Naive thymus-derived CD4-positive, alpha-beta T cell (primary cell): ENCODE results near the gene HDAC5. TPM values are rescaled to one million over a fixed set of nuclear protein-coding genes. Genes with fewer than 3 reads are reported as not detected.
A peak's percentile ranks its signal among the peaks of the same experiment; 100 is the strongest.

Experiments used
- ATAC-seq: fragments of 150-1000 bp; cut with Tn5 transposase; 2 replicates; pipeline ENCODE4 v1.10.0; 2021; ENCODE audit warnings: mild to moderate bottlenecking, moderate library complexity
- CTCF ChIA-PET: fragments of 350-600 bp; sonication (Branson Sonifier 250); formaldehyde crosslinking; loops from one replicate; lab custom pipeline; 2021; ENCODE audit warnings: antibody characterized with exemption; lab: Charles Lee
- POLR2A ChIA-PET: fragments of 350-600 bp; sonication (Branson Sonifier 250); formaldehyde crosslinking; loops from one replicate; lab custom pipeline; 2021; ENCODE audit warnings: antibody characterized with exemption, inconsistent platforms; lab: Charles Lee
- DNase-seq, 9 donors: peaks; one replicate each; pipeline versions ENCODE4 v3.0.0 to v3.0.0-alpha.2; 2020 to 2022; ENCODE audit warnings: mixed read lengths in 1 of 9
- H3K27ac ChIP-seq: one replicate; pipeline ENCODE4 v1.7.0; 2013; ENCODE audit warnings: mild to moderate bottlenecking, low read depth, low read length, moderate library complexity
- H3K27me3 ChIP-seq, 2 donors: one replicate each; pipeline ENCODE4 v1.7.0; 2013; ENCODE audit warnings: low read length in 2 of 2, mild to moderate bottlenecking in 2 of 2, moderate library complexity in 2 of 2; ENCODE audit not compliant: control insufficient read depth in 2 of 2, insufficient read depth in 2 of 2
- H3K36me3 ChIP-seq, 3 experiments: 1 replicate in 2 of 3; 2 replicates in 1 of 3; pipeline ENCODE4 v1.7.0; 2013; ENCODE audit warnings: low read length in 3 of 3, mild to moderate bottlenecking in 3 of 3, moderate library complexity in 1 of 3; ENCODE audit not compliant: insufficient read depth in 3 of 3, control insufficient read depth in 2 of 3
- H3K4me1 ChIP-seq, 2 donors: one replicate each; pipeline ENCODE4 v1.7.0; 2013; ENCODE audit warnings: low read length in 2 of 2, mild to moderate bottlenecking in 2 of 2, moderate library complexity in 1 of 2; ENCODE audit not compliant: control insufficient read depth in 2 of 2, insufficient read depth in 2 of 2
- H3K4me3 ChIP-seq: 2 replicates; pipeline ENCODE4 v1.7.0; 2013; ENCODE audit warnings: mild to moderate bottlenecking, low read length
- H3K9me3 ChIP-seq, 3 experiments: 1 replicate in 2 of 3; 2 replicates in 1 of 3; pipeline ENCODE4 v1.7.0; 2013; ENCODE audit warnings: low read length in 3 of 3; ENCODE audit not compliant: control insufficient read depth in 2 of 3
- H3K27ac Mint-ChIP-seq, 9 donors: one replicate each; pipeline ENCODE4 v1.8.0; 2020 to 2022; ENCODE audit warnings: mixed read lengths in 9 of 9, mild to moderate bottlenecking in 8 of 9, moderate library complexity in 5 of 9, inconsistent platforms in 2 of 9
- H3K27me3 Mint-ChIP-seq, 5 donors: one replicate each; pipeline ENCODE4 v1.8.0; 2021 to 2022; ENCODE audit warnings: mixed read lengths in 5 of 5, mild to moderate bottlenecking in 1 of 5
- H3K36me3 Mint-ChIP-seq, 5 donors: one replicate each; pipeline ENCODE4 v1.8.0; 2020 to 2022; ENCODE audit warnings: mixed read lengths in 5 of 5, mild to moderate bottlenecking in 3 of 5, inconsistent platforms in 1 of 5
- H3K4me1 Mint-ChIP-seq, 7 donors: one replicate each; pipeline ENCODE4 v1.8.0; 2020 to 2022; ENCODE audit warnings: mixed read lengths in 7 of 7, mild to moderate bottlenecking in 3 of 7, inconsistent platforms in 1 of 7
- H3K4me3 Mint-ChIP-seq, 10 donors: one replicate each; pipeline ENCODE4 v1.8.0; 2020 to 2022; ENCODE audit warnings: mild to moderate bottlenecking in 10 of 10, mixed read lengths in 10 of 10, moderate library complexity in 6 of 10, inconsistent platforms in 2 of 10
- H3K9me3 Mint-ChIP-seq, 11 donors: one replicate each; pipeline ENCODE4 v1.8.0; 2020 to 2022; ENCODE audit warnings: mixed read lengths in 11 of 11, mild to moderate bottlenecking in 4 of 11, inconsistent platforms in 1 of 11, moderate library complexity in 1 of 11
- intact Hi-C, 2 donors: fragments of 100-400 bp; cut with micrococcal nuclease; formaldehyde crosslinking; loops; one replicate each; pipeline ENCODE4 v1.15.1; 2023
- polyA plus RNA-seq, 2 donors: library from polyadenylated mRNA; unstranded; fragments of 300-500 nt; fragmentation: Illumina TruSeq; gene quantifications; one replicate each; pipeline ENCODE4 v1.2.3, GENCODE V29; 2021
- total RNA-seq, 6 experiments: library from RNA in 5 of 6; stranded (reverse) in 5 of 6; gene quantifications; 1 replicate in 5 of 6; 2 replicates in 1 of 6; pipeline ENCODE4 v1.2.3 and lab custom pipeline; 2021 to 2026

The HDAC5 gene
- total and polyA plus RNA-seq, 7 experiments from 2014 or later: 15.2 to 106 (median 67.1) TPM

DNA sequence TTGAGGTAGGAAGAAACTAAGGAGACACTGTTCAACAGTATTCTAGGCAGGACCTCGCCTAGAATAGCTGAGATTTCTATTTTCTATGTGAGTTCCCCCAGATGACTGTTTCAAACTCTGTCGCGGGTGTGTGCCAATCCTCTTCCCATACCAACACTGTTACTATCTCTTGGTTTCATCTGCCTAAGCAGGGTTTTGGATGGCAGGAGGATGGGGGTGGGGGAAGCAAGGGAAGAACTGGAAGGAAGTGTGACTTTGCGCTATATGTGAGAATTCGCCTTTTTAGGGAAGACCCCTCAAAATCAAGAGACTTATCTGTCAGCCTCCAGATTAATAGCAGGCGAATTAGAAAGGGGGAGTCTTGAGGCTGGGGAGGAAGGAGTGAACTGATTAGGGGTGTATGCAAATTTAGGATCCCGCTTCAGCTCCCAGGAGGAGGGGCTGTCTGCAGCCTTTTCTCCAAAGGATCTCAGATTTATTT lies 53.4 kb downstream of the HDAC5 start:
- intact Hi-C loops: loop anchor here (1.0 to 5.0 kb wide), 7 partner anchors 53 to 277 kb away; partner anchors contain the start of genes HROB (in 2 of the 2), TMEM101 (in 2 of the 2), GRN (in 1 of the 2) and HDAC5 (in 1 of the 2)
- peaks cover 0 to 6% (median 0%) of the 10 kb centered on the region in 3 experiments for H3K36me3 ChIP-seq
- POLR2A ChIA-PET: interaction anchor here (0.6 to 0.8 kb wide), 4 partner anchors 52 to 976 kb away, joined by 3 to 6 read pairs (median 4); no protein-coding TSS in a partner anchor
- H3K27ac ChIP-seq: peak overlapping the region; percentile 83
- Mint-ChIP-seq H3K9me3 (no peaks in the 10 kb centered on the region), H3K27ac (peak overlapping the region; percentile 29 to 96 (median 93)), H3K4me1 (peaks cover 33 to 54% (median 39%) of the 10 kb centered on the region in 7 donors), H3K27me3 (no peaks in the 10 kb centered on the region), H3K36me3 (no peaks in the 10 kb centered on the region), H3K4me3 (peak overlapping the region; percentile 91 to 97 (median 94))
- H3K9me3 ChIP-seq: no peaks in the 10 kb centered on the region
- peaks cover 21 to 24% of the 10 kb centered on the region in 2 donors for H3K4me1 ChIP-seq
- H3K27me3 ChIP-seq: no peaks in the 10 kb centered on the region
- H3K4me3 ChIP-seq: peak overlapping the region; percentile 75
- DNase-seq (no peak), ATAC-seq (no peak)
- CTCF ChIA-PET: no interaction called here

DNA sequence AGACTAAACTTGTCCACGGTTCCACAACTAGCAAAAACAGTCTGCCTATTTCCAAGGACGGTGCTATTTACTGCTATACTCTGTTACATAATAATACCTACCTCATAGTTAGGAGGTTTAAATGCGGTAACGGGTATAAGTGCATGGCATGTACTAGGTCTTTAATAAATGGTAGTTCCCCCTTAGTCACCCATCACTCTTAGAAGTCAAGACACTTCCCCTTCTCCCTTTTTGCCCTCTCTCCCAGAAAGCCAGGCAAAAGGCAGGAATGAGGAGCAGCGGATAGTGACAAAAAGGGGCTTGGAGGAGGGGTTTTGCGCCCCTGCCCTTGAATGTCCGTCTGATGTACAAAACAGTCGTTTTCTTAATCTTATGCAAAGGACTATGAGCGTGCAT lies 55.9 kb downstream of the HDAC5 start:
- peaks cover 37 to 65% (median 52%) of the 10 kb centered on the region in 7 donors for H3K4me1 Mint-ChIP-seq
- H3K4me1 ChIP-seq: peaks cover 24% of the 10 kb centered on the region in 2 donors

DNA sequence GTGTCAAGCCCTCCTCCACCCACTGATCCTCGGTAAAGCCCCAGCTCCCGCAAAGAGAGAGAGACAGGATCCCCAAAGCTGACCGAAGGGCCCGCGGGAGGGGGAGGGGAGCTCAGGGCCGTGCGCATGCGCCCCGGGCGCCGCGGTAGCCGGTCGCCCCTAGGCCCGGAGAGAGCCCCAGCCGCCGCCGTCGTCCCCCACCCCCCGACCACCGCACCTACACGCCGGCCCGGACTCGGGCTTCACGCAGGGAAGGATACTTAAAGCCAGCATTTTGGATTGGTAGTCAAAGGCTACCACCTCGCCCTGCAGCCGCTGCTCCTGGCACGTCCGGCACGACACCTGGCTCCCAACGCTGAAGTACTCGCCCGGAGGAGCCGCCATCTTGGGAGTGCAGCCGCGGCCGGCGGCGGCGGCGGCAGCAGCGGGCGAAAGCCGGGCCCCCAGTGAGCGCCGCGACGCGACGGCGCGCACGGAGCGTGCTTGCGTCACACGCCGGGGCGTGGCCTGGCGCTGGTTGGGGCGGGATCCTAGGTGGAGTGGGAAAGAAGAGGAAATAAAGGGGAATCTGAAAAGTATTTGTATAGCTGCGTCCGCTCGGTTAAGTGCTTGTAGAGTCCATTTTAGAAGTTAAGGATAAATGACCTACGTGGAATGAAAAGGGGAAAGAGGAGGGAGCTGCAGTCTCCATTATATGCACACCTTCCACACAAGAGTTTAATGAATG lies 57.1 kb downstream of the HDAC5 start, which contains the start of gene LSM12:
Gene LSM12 (minus strand): TSS at position 468 of the 727 bp plus-strand sequence. CDS start 84 bp downstream, at position 384.
- no peaks in the 10 kb centered on the region for H3K27me3 ChIP-seq
- POLR2A ChIA-PET: interaction anchor here (1.1 to 1.5 kb wide), 2 partner anchors 57 to 61 kb away, joined by 5 to 7 read pairs; partner anchors contain the start of gene HDAC5
- peak within 1 kb of the TSS; percentile 90 for H3K27ac ChIP-seq
- H3K27ac Mint-ChIP-seq: peak within 1 kb of the TSS; percentile 83 to 100 (median 93)
- peak within 1 kb of the TSS; percentile 72 for H3K4me3 ChIP-seq
- no peaks in the 10 kb centered on the region for H3K9me3 Mint-ChIP-seq
- DNase-seq (peak; percentile 83 to 94 (median 89)), ATAC-seq (peak; percentile 93)
- H3K36me3 ChIP-seq: peaks cover 0 to 18% (median 3%) of the 10 kb centered on the region in 3 experiments
- H3K9me3 ChIP-seq: no peaks in the 10 kb centered on the region
- peaks cover 38 to 66% (median 52%) of the 10 kb centered on the region in 7 donors for H3K4me1 Mint-ChIP-seq
- intact Hi-C loops: loop anchor here (1.0 to 2.0 kb wide), 5 partner anchors 57 to 260 kb away; partner anchors contain the start of genes HDAC5 (in 2 of the 2), TMUB2 (in 2 of the 2) and HROB (in 1 of the 2)
- peak within 1 kb of the TSS; percentile 84 to 98 (median 94) for H3K4me3 Mint-ChIP-seq
- H3K27me3 Mint-ChIP-seq: no peaks in the 10 kb centered on the region
- CTCF ChIA-PET: no interaction called here
- H3K36me3 Mint-ChIP-seq: peaks cover 0 to 11% (median 3%) of the 10 kb centered on the region in 5 donors
- H3K4me1 ChIP-seq: peaks cover 18 to 19% of the 10 kb centered on the region in 2 donors

More for the DNA sequence above, 55.9 kb downstream of the HDAC5 start:
- Mint-ChIP-seq H3K27ac (peak overlapping the region in 8 of 9 donors; percentile 74 to 98 (median 92)), H3K36me3 (peaks cover 0 to 7% (median 0%) of the 10 kb centered on the region in 5 donors), H3K27me3 (no peaks in the 10 kb centered on the region), H3K9me3 (no peaks in the 10 kb centered on the region), H3K4me3 (peak overlapping the region; percentile 84 to 98 (median 94))
- intact Hi-C loops: loop anchor here in 1 of 2 donors (2.0 kb wide), 2 partner anchors 119 to 259 kb away; partner anchors contain the start of gene TMUB2
- POLR2A ChIA-PET: interaction anchor here (0.6 kb wide), 1 partner anchor 176 kb away, joined by 3 read pairs; no protein-coding TSS in a partner anchor
- Histone ChIP-seq H3K27me3 (no peaks in the 10 kb centered on the region), H3K36me3 (peaks cover 0 to 9% (median 0%) of the 10 kb centered on the region in 3 experiments), H3K9me3 (no peaks in the 10 kb centered on the region), H3K27ac (peak overlapping the region; percentile 90), H3K4me3 (no peak overlapping the region)
- CTCF ChIA-PET: no interaction called here
- no peak for ATAC-seq
- DNase-seq: no peak

DNA sequence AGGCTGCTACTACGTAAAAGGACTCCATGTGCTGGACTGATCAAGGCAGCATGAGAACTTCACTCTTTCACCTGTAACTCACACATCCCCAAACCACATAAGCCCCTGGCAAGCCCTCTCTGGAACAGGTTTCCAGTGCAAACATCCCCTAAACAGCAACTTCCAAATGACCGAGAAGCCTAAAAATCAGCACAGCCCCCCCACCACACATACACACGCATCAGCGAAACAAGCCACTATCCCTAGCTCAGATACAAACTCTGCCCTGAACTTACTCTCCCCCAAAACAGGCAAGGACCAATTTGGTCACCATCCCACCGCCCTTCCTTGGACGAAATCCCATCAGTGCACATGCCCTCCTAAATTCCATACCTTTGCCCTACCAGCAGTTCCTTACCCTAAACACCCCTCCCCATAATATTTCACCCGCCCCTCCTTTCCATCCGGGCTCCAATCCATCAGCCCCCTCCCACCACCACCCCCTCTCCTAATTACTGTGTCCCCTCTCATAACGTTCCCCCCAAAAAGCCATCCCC lies 57.7 kb downstream of the HDAC5 start:
- POLR2A ChIA-PET: interaction anchor here (0.6 to 1.5 kb wide), 3 partner anchors 58 to 1390 kb away, joined by 4 to 7 read pairs (median 5); partner anchors contain the start of gene HDAC5
- DNase-seq (peak in 6 of 9 donors; percentile 14 to 28 (median 22)), ATAC-seq (no peak)
- H3K9me3 ChIP-seq: no peaks in the 10 kb centered on the region
- H3K27ac ChIP-seq: peak overlapping the region; percentile 90
- CTCF ChIA-PET: no interaction called here
- no peaks in the 10 kb centered on the region for H3K9me3 Mint-ChIP-seq
- intact Hi-C loops: loop anchor here (1.0 to 2.0 kb wide), 5 partner anchors 58 to 261 kb away; partner anchors contain the start of genes HDAC5 (in 2 of the 2), TMUB2 (in 2 of the 2) and HROB (in 1 of the 2)
- peak overlapping the region; percentile 84 to 97 (median 94) for H3K4me3 Mint-ChIP-seq
- no peaks in the 10 kb centered on the region for H3K27me3 ChIP-seq
- peak overlapping the region; percentile 72 for H3K4me3 ChIP-seq
- H3K27me3 Mint-ChIP-seq: no peaks in the 10 kb centered on the region
- H3K36me3 Mint-ChIP-seq: peaks cover under 1 to 11% (median 3%) of the 10 kb centered on the region in 5 donors
- peak overlapping the region; percentile 83 to 100 (median 93) for H3K27ac Mint-ChIP-seq
- H3K4me1 ChIP-seq: peaks cover 14 to 15% of the 10 kb centered on the region in 2 donors
- H3K36me3 ChIP-seq: peaks cover 0 to 22% (median 5%) of the 10 kb centered on the region in 3 experiments
- peaks cover 35 to 63% (median 50%) of the 10 kb centered on the region in 7 donors for H3K4me1 Mint-ChIP-seq

DNA sequence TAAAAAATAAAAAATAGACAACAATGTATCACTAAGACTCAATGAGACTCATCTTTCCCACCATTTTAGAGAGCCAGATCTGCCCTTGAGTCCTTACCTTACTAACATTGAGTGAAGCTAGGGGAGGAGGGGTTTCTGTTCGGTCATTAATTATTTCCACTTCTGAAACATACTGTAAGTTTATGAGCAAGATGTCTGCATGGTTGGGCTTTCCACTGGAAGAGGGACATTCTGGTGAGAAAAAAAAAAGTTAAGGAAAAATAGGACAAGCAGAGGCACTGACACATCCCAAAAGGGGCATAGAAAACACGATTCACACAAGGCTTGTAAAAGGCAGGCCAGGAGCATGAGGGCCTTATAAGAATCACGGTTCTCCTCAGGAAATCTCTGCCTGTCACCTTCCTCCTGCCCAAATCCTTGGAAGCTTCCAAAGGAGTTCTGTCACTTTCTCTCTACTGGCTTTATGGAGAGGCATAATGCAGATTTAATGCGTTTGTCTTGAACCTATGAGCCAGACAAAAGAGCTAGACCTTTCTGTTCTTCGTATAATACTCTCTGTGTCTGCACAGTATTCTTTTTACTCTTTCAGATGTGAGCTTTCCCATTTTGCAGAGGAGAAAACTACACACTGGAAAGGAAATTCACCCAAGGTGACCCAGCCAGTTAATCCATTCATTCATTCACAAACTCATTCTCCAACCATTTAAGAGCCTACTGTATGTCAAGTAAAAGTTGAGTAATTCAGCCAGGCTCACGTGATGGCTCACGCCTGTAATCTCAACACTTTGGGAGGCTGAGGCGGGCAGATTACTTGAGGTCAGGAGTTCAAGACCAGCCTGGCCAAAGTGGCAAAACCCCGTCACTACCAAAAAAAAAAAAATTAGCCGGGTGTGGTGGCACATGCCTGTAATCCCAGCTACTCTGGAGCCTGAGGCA lies 59.5 kb downstream of the HDAC5 start:
- Histone ChIP-seq H3K4me3 (no peak overlapping the region), H3K27me3 (no peaks in the 10 kb centered on the region), H3K9me3 (no peaks in the 10 kb centered on the region), H3K36me3 (peaks cover 0 to 37% (median 8%) of the 10 kb centered on the region in 3 experiments), H3K4me1 (peaks cover 8 to 10% of the 10 kb centered on the region in 2 donors), H3K27ac (no peak overlapping the region)
- Mint-ChIP-seq H3K4me3 (peak overlapping the region in 8 of 10 donors; percentile 5 to 49 (median 38)), H3K9me3 (no peaks in the 10 kb centered on the region), H3K27ac (peak overlapping the region in 7 of 9 donors; percentile 18 to 86 (median 39)), H3K36me3 (peaks cover 3 to 24% (median 11%) of the 10 kb centered on the region in 5 donors), H3K27me3 (no peaks in the 10 kb centered on the region), H3K4me1 (peaks cover 35 to 69% (median 59%) of the 10 kb centered on the region in 7 donors)
- ChIA-PET POLR2A (interaction anchor here (1.0 kb wide), 1 partner anchor 44 kb away, joined by 4 read pairs; no protein-coding TSS in a partner anchor), CTCF (interaction anchor here (0.5 to 0.7 kb wide), 2 partner anchors 60 to 171 kb away, joined by 3 to 4 read pairs; partner anchors contain the start of gene HDAC5)
- no peak for ATAC-seq
- intact Hi-C loops: no loop called here
- DNase-seq: no peak
